Heart right ventricle (tissue), 16 donors: ENCODE data around the gene PTK7. TPM values are rescaled to one million over a fixed set of nuclear protein-coding genes. Genes with fewer than 3 reads are reported as not detected.

Experiments
- ATAC-seq, 8 donors: fragments of 200-7000 bp; cut with Tn5 transposase; one replicate each; pipeline ENCODE4 v1.9.1; 2020; ENCODE audit warnings: mild to moderate bottlenecking in 8 of 8, moderate library complexity in 8 of 8, moderate number of reproducible peaks in 1 of 8
- DNase-seq, 2 donors: peaks; one replicate each; pipeline ENCODE4 v3.0.0-alpha.2; 2020
- H3K27ac ChIP-seq, 10 donors: fragments of 200-600 bp; sonication (generic) in 2 of 10; one replicate each; pipeline versions ENCODE4 v1.5.0 to v1.8.0; 2020 to 2022; ENCODE audit warnings: mild to moderate bottlenecking in 3 of 10
- H3K27me3 ChIP-seq, 7 donors: fragments of 200-600 bp; one replicate each; pipeline ENCODE4 v1.8.0; 2021 to 2022; ENCODE audit warnings: mild to moderate bottlenecking in 2 of 7
- H3K36me3 ChIP-seq, 9 donors: fragments of 200-600 bp; sonication (generic) in 1 of 9; one replicate each; pipeline versions ENCODE4 v1.5.0 to v1.8.0; 2020 to 2022; ENCODE audit warnings: mild to moderate bottlenecking in 2 of 9
- H3K4me1 ChIP-seq, 9 donors: fragments of 200-600 bp; sonication (generic) in 1 of 9; one replicate each; pipeline versions ENCODE4 v1.5.0 to v1.8.0; 2020 to 2022; ENCODE audit warnings: mild to moderate bottlenecking in 4 of 9
- H3K4me3 ChIP-seq, 10 donors: fragments of 200-600 bp; sonication (generic) in 2 of 10; one replicate each; pipeline versions ENCODE4 v1.5.0 to v1.8.0; 2020 to 2022; ENCODE audit warnings: mild to moderate bottlenecking in 7 of 10, moderate library complexity in 2 of 10
- H3K9me3 ChIP-seq, 11 donors: fragments of 200-600 bp in 10 of 11; sonication (generic) in 2 of 11; one replicate each; pipeline versions ENCODE4 v1.5.0 to v1.8.0; 2013 to 2022; ENCODE audit warnings: mild to moderate bottlenecking in 2 of 11, control low read depth in 1 of 11, moderate library complexity in 1 of 11
- WGBS, 2 donors: extraction: QIAGEN DNeasy Blood & Tissue Kit; methylation state at CpG; one replicate each; pipeline ENCODE4 v1.1.7; 2013; ENCODE audit warnings: inconsistent platforms in 1 of 2; 5-methylcytosine and 5-hydroxymethylcytosine counted together
- intact Hi-C, 10 donors: fragments of 100-400 bp; cut with DNase I; formaldehyde crosslinking; loops; one replicate each; pipeline versions ENCODE4 v1.11.1 to v1.14.2; 2022
- polyA plus RNA-seq, 2 donors: library from polyadenylated mRNA; stranded (reverse); fragments of 200-250 nt; gene quantifications; one replicate each; pipeline ENCODE4 v1.2.3, GENCODE V29; 2013
- total RNA-seq, 10 donors: library from RNA; stranded (reverse); fragmentation: NEBNext Ultra II Directional in 3 of 10; extraction: Animal tissue kit (Norgen Biotek cat#: 25700) in 3 of 10; gene quantifications; one replicate each; pipeline versions ENCODE4 v1.2.1 to v1.2.4, GENCODE V29; 2021 to 2023
- TF ChIP-seq, protein P1 (sequence below), 9 donors: fragments of 200-600 bp; sonication (generic) in 2 of 9; IDR thresholded peaks; one replicate each; pipeline versions ENCODE4 v1.5.0 to v1.8.0; 2021 to 2022; ENCODE audit warnings: antibody characterized with exemption in 9 of 9, mild to moderate bottlenecking in 5 of 9, moderate library complexity in 1 of 9
- donor health status: Arrhythmogenic right ventricular cardiomyopathy.
- donor health status: ischemic (EF 13 %, LVEDD 7.1; RV severe dilation, severe dysfunction).
- donor health status: healthy with polysubstance abuse.
- donor health status: DM: no; HTN: yes; CAD: no.
- donor health status: DM: no; HTN: no; CAD: no.
- donor health status: ischemic (EF 25% LVEDD 6.9; RV normal size, moderate dysfunction).
- donor health status: ischemic (EF 25% LVEDD 5.7; RV mildly dilated, moderate dysfunction).
- donor health status: healthy.
- donor health status: DM: yes; HTN: yes; CAD: no.
- donor health status: Ischemic cardiomyopathy.
- donor health status: ischemic (EF 35%, LVEDD 5.7; RV mildly dilated, moderate dysfunction).
- donor health status: nonischemic (EF 11% LVEDD 7.7; RV severe dilation, severe dysfunction).
- donor health status: DM: yes; HTN: yes; CAD: no.
- donor health status: PGD.
- donor health status: ischemic (EF 29% LVEDD 5.4; RV normal size, mild dysfunction).
- donor health status: nonischemic (EF 23%, LVEDD 6.1; RV moderate dilation, normal function).

The PTK7 gene
- total and polyA plus RNA-seq, 12 donors: 0.80 to 6.3 (median 2.2) TPM

DNA sequence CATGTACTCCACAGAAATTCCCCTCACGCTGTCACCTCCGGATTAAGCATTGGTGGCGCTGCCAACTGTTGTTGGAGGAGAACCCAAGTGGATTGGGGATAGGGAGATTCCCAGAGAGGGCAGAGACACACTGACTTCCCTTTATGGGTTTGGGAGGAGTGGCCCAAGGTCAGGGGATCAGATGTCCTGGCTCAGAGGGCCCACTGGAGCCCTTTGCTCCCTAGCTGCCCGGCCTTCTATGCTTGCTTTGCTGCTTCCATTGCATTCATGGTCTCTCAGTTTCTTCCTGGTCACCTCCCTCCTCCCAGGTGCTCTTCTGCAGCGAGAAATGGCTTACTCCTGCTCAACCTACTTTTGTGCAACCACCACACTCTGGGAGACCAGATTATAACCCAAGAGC is 120.2 kb downstream of the PTK7 start:
- intact Hi-C loops: no loop called here
- H3K27ac ChIP-seq: no peak overlapping the region
- DNase-seq: no peak
- H3K4me3 ChIP-seq: no peak overlapping the region
- no peaks in the 10 kb centered on the region for H3K27me3 ChIP-seq
- no peaks in the 10 kb centered on the region for H3K4me1 ChIP-seq
- ATAC-seq: no peak
- peaks cover 0 to 100% (median 45%) of the 10 kb centered on the region in 9 donors for H3K36me3 ChIP-seq
- WGBS, 2 donors: 71 to 74% methylated on average over 5 of the region's 5 CpGs
- H3K9me3 ChIP-seq: no peaks in the 10 kb centered on the region
- TF ChIP-seq, protein P1, sequence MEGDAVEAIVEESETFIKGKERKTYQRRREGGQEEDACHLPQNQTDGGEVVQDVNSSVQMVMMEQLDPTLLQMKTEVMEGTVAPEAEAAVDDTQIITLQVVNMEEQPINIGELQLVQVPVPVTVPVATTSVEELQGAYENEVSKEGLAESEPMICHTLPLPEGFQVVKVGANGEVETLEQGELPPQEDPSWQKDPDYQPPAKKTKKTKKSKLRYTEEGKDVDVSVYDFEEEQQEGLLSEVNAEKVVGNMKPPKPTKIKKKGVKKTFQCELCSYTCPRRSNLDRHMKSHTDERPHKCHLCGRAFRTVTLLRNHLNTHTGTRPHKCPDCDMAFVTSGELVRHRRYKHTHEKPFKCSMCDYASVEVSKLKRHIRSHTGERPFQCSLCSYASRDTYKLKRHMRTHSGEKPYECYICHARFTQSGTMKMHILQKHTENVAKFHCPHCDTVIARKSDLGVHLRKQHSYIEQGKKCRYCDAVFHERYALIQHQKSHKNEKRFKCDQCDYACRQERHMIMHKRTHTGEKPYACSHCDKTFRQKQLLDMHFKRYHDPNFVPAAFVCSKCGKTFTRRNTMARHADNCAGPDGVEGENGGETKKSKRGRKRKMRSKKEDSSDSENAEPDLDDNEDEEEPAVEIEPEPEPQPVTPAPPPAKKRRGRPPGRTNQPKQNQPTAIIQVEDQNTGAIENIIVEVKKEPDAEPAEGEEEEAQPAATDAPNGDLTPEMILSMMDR (IDR thresholded peaks at IDR 0.05): no peak

DNA sequence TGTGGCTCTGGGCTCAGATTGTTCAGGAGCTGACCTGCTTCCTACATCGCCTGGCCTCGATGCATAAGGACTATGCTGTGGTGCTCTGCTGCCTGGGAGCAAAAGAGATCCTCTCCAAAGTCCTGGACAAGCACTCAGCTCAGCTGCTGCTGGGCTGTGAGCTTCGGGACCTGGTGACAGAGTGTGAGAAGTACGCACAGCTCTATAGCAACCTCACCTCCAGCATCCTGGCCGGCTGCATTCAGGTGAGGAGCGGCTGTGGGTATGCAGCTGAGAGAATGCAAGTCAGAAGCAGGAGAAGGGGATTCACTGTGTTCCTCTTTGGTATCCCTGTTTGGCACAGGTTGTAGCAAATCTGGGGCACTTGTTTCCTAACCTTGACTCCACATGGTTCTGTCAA is 123.8 kb downstream of the PTK7 start:
- ATAC-seq (no peak), DNase-seq (no peak)
- Histone ChIP-seq H3K4me1 (no peaks in the 10 kb centered on the region), H3K9me3 (no peaks in the 10 kb centered on the region), H3K27me3 (no peaks in the 10 kb centered on the region), H3K4me3 (no peak overlapping the region), H3K36me3 (peaks cover 0 to 88% (median 33%) of the 10 kb centered on the region in 9 donors), H3K27ac (no peak overlapping the region)
- TF ChIP-seq, protein P1 (IDR thresholded peaks at IDR 0.05): no peak
- intact Hi-C loops: no loop called here
- 90 to 92% methylated on average over 6 of the region's 6 CpGs for WGBS, 2 donors

DNA sequence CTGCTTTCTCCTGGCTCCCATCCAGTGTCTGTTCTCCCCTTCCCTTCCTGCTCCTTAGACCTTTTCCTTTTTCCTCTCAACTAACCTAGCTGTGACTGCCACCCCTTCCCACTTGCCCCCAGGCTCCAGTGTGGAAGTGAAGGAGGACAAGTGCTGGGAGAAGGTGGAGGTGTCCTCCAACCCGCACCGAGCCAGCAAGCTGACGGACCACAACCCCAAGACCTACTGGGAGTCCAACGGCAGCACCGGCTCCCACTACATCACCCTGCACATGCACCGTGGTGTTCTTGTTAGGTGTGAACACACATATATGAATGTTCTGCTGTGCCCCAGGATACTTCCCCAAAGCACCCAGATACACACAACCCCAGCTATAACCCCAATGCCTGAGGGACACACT is 124.4 kb downstream of the PTK7 start:
- Histone ChIP-seq H3K4me1 (no peaks in the 10 kb centered on the region), H3K4me3 (no peak overlapping the region), H3K27ac (no peak overlapping the region), H3K36me3 (peaks cover 0 to 88% (median 29%) of the 10 kb centered on the region in 9 donors), H3K9me3 (no peaks in the 10 kb centered on the region), H3K27me3 (no peaks in the 10 kb centered on the region)
- no peak for ATAC-seq
- 90 to 91% methylated on average over 6 of the region's 6 CpGs for WGBS, 2 donors
- TF ChIP-seq, protein P1 (IDR thresholded peaks at IDR 0.05): no peak
- intact Hi-C loops: no loop called here
- no peak for DNase-seq

DNA sequence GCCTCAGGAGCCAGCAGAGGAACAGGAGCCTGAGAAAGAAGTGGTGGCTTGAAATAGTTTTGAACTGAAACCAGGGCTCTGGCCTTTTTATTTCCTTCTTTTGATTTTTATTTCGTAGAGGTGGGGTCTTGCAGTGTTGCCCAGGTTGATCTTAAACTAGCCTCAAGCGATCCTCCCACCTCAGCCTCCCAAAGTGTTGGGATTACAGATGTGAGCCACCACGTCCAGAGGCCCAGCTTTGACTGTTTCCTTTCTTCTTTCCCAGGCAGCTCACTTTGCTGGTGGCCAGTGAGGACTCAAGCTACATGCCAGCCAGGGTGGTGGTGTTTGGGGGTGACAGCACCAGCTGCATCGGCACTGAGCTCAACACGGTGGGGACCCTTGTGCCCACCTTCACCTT is 126.3 kb downstream of the PTK7 start:
- Histone ChIP-seq H3K36me3 (peaks cover 0 to 85% (median 11%) of the 10 kb centered on the region in 9 donors), H3K27me3 (no peaks in the 10 kb centered on the region), H3K9me3 (no peaks in the 10 kb centered on the region), H3K27ac (no peak overlapping the region), H3K4me1 (no peaks in the 10 kb centered on the region), H3K4me3 (no peak overlapping the region)
- 90 to 92% methylated on average over 5 of the region's 5 CpGs for WGBS, 2 donors
- intact Hi-C loops: no loop called here
- TF ChIP-seq, protein P1 (IDR thresholded peaks at IDR 0.05): no peak
- ATAC-seq (no peak), DNase-seq (no peak)
